Pancreas (tissue), 10 donors: Measurements from ENCODE around the gene UBTD2. TPM values are rescaled to one million over a fixed set of nuclear protein-coding genes. Genes with fewer than 3 reads are reported as not detected.
"Not testable (repeated sequence)": the region's sequence is repeated elsewhere in the genome, so short reads cannot be mapped to it uniquely, and the experiment has no call there.

Experiments used
- ATAC-seq, 4 donors: fragments of 200-7000 bp; cut with Tn5 transposase; one replicate each; pipeline versions ENCODE4 v1.8.0 to v1.9.1; 2020; ENCODE audit warnings: mild to moderate bottlenecking in 4 of 4, moderate library complexity in 4 of 4
- DNase-seq, 6 donors: peaks; one replicate each; pipeline ENCODE4 v3.0.0-alpha.2; 2020
- FAIRE-seq: peaks from 2 replicates; lab custom pipeline; 2012; peaks lifted over from hg19 to GRCh38; lab: Jason Lieb, UNC
- H3K27ac ChIP-seq, 4 donors: fragments of 200-600 bp; sonication (generic); 1 replicate in 3 of 4; 2 replicates in 1 of 4; pipeline versions ENCODE4 v1.5.0 to v1.8.0; 2020
- H3K27me3 ChIP-seq, 4 donors: fragments of 200-600 bp; one replicate each; pipeline ENCODE4 v1.8.0; 2021
- H3K36me3 ChIP-seq, 3 donors: fragments of 200-600 bp; sonication (generic) in 1 of 3; one replicate each; pipeline versions ENCODE4 v1.5.0 to v1.8.0; 2020 to 2021
- H3K4me1 ChIP-seq, 3 donors: fragments of 200-600 bp; one replicate each; pipeline ENCODE4 v1.8.0; 2021
- H3K4me3 ChIP-seq, 4 donors: fragments of 200-600 bp; sonication (generic) in 2 of 4; one replicate each; pipeline versions ENCODE4 v1.5.0 to v1.8.0; 2020 to 2021
- H3K9me3 ChIP-seq, 4 donors: fragments of 200-600 bp; one replicate each; pipeline ENCODE4 v1.8.0; 2021
- CTCF ChIP-seq, 4 donors: fragments of 200-600 bp; sonication (generic) in 3 of 4; IDR thresholded peaks; one replicate each; pipeline versions ENCODE4 v1.5.0 to v1.8.0; 2021; ENCODE audit warnings: antibody characterized with exemption in 4 of 4
- WGBS, 2 donors: extraction: QIAGEN DNeasy Blood & Tissue Kit; methylation state at CpG; one replicate each; pipeline ENCODE4 v1.1.7; 2013; 5-methylcytosine and 5-hydroxymethylcytosine counted together
- intact Hi-C, 3 donors: fragments of 100-400 bp; cut with DNase I; formaldehyde crosslinking; loops; one replicate each; pipeline versions ENCODE4 v1.11.1 to v1.14.2; 2022
- polyA plus RNA-seq, 2 donors: library from polyadenylated mRNA; stranded (reverse); fragments of 200-250 nt; gene quantifications; one replicate each; pipeline ENCODE4 v1.2.3, GENCODE V29; 2013
- total RNA-seq, 6 donors: library from RNA; stranded (reverse); fragmentation: NEBNext Ultra II Directional in 4 of 6; extraction: Animal tissue kit (Norgen Biotek cat#: 25700) in 4 of 6; gene quantifications; one replicate each; pipeline versions ENCODE4 v1.2.1 to v1.2.4, GENCODE V29; 2021 to 2023
- donor health status: healthy with polysubstance abuse.
- donor health status: DM: no; HTN: no; CAD: no; lungs with moderate emphysema.
- donor health status: DM: no; HTN: no; CAD: no.
- donor health status: control.
- donor health status: control.
- donor health status: Bipolar disorder and iron deficiency.
- donor health status: DM: yes; HTN: yes; CAD: no.
- donor health status: DM: no; HTN: no; CAD: no.
- donor health status: DM: no; HTN: no; CAD: no.
- donor health status: DM: yes; HTN: yes; CAD: no.

The UBTD2 gene
- total RNA-seq: 10 to 100 TPM in 2 of 6 donors, 1 to 10 TPM in 4; 4.5 to 12.9 (median 6.9) TPM
- polyA plus RNA-seq: 1 to 10 TPM; 5.9 to 7.8 TPM

- ATAC-seq: peak; percentile 81 to 90 (median 84)
- peak within 1 kb of the TSS; percentile 86 to 95 (median 90) for H3K27ac ChIP-seq
- 0 to 1% methylated on average over 44 to 87 of the region's 87 CpGs for WGBS, 2 donors
- peak in 1 of 4 donors; percentile 33 for TF ChIP-seq CTCF (IDR thresholded peaks at IDR 0.05)
- H3K4me1 ChIP-seq: peaks cover 9 to 22% (median 17%) of the 10 kb centered on the region in 3 donors
- peak; percentile 84 to 93 (median 88) for DNase-seq
- H3K36me3 ChIP-seq: no peaks in the 10 kb centered on the region
- intact Hi-C loops: no loop called here
- H3K27me3 ChIP-seq: no peaks in the 10 kb centered on the region
- H3K4me3 ChIP-seq: peak within 1 kb of the TSS; percentile 49 to 95 (median 90)
- no peaks in the 10 kb centered on the region for H3K9me3 ChIP-seq
- no peak for FAIRE-seq
Measured at GRCh38 chr5:172283020-172283861, at the start of gene UBTD2. UBTD2 (minus strand) TSS chr5:172283764; CDS start chr5:172283665, 99 bp downstream.

DNA sequence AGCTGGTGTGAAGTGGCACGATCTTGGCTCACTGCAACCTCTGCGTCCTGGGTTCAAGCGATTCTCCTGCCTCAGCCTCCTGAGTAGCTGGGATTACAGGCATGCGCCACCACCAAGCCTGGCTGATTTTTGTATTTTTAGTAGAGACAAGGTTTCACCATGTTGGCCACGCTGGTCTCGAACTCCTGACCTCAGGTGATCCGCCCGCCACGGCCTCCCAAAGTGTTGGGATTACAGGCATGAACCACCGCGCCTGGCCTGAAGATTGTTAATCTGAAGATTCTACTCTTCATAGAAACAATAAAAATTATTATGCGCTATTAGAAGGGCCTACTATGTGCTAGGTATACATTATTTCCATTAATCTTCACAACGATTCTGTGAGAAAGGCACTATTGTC is 43.3 kb upstream of the UBTD2 start:
- H3K4me1 ChIP-seq, ATAC-seq, H3K9me3 ChIP-seq, H3K27me3 ChIP-seq, DNase-seq, H3K27ac ChIP-seq, FAIRE-seq, H3K36me3 ChIP-seq, intact Hi-C loops, H3K4me3 ChIP-seq: not testable (repeated sequence)
- 91 to 94% methylated on average over 13 of the region's 13 CpGs for WGBS, 2 donors

DNA sequence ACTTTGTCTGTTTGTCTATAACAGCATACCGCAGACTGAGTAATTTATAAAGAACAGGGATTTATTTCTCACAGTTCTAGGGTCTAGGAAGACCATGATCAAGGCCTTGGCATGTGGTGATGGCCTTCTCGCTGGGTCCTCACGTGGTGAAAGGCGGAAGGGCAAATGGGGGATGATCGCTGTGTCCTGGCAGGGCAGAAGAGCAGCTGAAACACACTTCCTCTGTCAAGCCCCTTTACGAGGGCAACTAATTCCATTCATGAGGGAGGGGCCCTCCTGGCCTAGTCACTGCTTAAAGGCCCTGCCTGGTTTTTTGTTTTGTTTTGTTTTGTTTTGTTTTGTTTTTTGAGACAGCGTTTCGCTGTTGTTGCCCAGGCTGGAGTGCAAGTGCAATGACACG is 41.9 kb upstream of the UBTD2 start:
- Histone ChIP-seq H3K36me3 (no peaks in the 10 kb centered on the region), H3K4me1 (peaks cover 4 to 6% (median 5%) of the 10 kb centered on the region in 3 donors), H3K9me3 (no peaks in the 10 kb centered on the region), H3K27ac (no peak overlapping the region), H3K4me3 (no peak overlapping the region), H3K27me3 (no peaks in the 10 kb centered on the region)
- no peak for ATAC-seq
- no peak for DNase-seq
- no peak for TF ChIP-seq CTCF (IDR thresholded peaks at IDR 0.05)
- WGBS, 2 donors: 96 to 97% methylated on average over 9 of the region's 9 CpGs
- intact Hi-C loops: no loop called here
- no peak for FAIRE-seq

GRCh38 chr5:172322028-172322965 is 38.7 kb upstream of the UBTD2 start:
- intact Hi-C loops: no loop called here
- Histone ChIP-seq H3K4me1 (peaks cover 4 to 6% (median 5%) of the 10 kb centered on the region in 3 donors), H3K36me3 (no peaks in the 10 kb centered on the region), H3K4me3 (no peak overlapping the region), H3K9me3 (no peaks in the 10 kb centered on the region), H3K27me3 (no peaks in the 10 kb centered on the region), H3K27ac (peak overlapping the region; percentile 0 to 53 (median 39))
- WGBS, 2 donors: 51 to 58% methylated on average over 9 of the region's 9 CpGs
- DNase-seq: peak in 4 of 6 donors; percentile 31 to 51 (median 40)
- no peak for TF ChIP-seq CTCF (IDR thresholded peaks at IDR 0.05)
- ATAC-seq: peak; percentile 89 to 95 (median 93)
- no peak for FAIRE-seq

- peak; percentile 44 to 76 (median 56) for ATAC-seq
- peak overlapping the region in 3 of 4 donors; percentile 0 to 53 (median 45) for H3K27ac ChIP-seq
Measured at GRCh38 chr5:172321593-172321992, 38.0 kb upstream of the UBTD2 start.

More at GRCh38 chr5:172321593-172321992, 38.0 kb upstream of the UBTD2 start:
- no peaks in the 10 kb centered on the region for H3K36me3 ChIP-seq
- no peak for FAIRE-seq
- peaks cover 4 to 6% (median 5%) of the 10 kb centered on the region in 3 donors for H3K4me1 ChIP-seq
- H3K4me3 ChIP-seq: no peak overlapping the region
- H3K9me3 ChIP-seq: no peaks in the 10 kb centered on the region
- TF ChIP-seq CTCF (IDR thresholded peaks at IDR 0.05): no peak
- DNase-seq: no peak
- H3K27me3 ChIP-seq: no peaks in the 10 kb centered on the region
- intact Hi-C loops: no loop called here
